ENCODE measurements around the gene CLVS2.

GRCh38 chr6:123028263-123028662 lies 32.2 kb downstream of the CLVS2 start:
- no peak for TF ChIP-seq CTCF (IDR thresholded peaks at IDR 0.05)
- TF ChIP-seq POLR2A (IDR thresholded peaks at IDR 0.05), result no peak
